HEK293T (cell line): ENCODE measurements around the gene TCFL5.

Source experiments
- BHLHE40 ChIP-seq: fragments of 450-650 bp; IDR thresholded peaks from 2 replicates; pipeline ENCODE4 v1.6.1; 2016; ENCODE audit warnings: mild to moderate bottlenecking, moderate library complexity, borderline replicate concordance
- CTBP1 ChIP-seq: fragments of 450-650 bp; IDR thresholded peaks from 2 replicates; pipeline ENCODE4 v1.6.1; 2016; ENCODE audit warnings: borderline replicate concordance
- FOXA1 ChIP-seq: fragments of 450-650 bp; IDR thresholded peaks from 2 replicates; pipeline ENCODE4 v1.6.1; 2016; ENCODE audit warnings: mild to moderate bottlenecking
- FOXK2 ChIP-seq: fragments of 450-650 bp; IDR thresholded peaks from 2 replicates; pipeline ENCODE4 v1.6.1; 2016; ENCODE audit warnings: mild to moderate bottlenecking
- FOXM1 ChIP-seq: fragments of 450-650 bp; IDR thresholded peaks from 2 replicates; pipeline ENCODE4 v1.6.1; 2017; ENCODE audit warnings: mild to moderate bottlenecking, borderline replicate concordance
- L3MBTL2 ChIP-seq: fragments of 450-650 bp; conservative IDR thresholded peaks from 2 replicates; pipeline ENCODE4 v1.6.1; 2016; ENCODE audit warnings: mild to moderate bottlenecking
- NFRKB ChIP-seq: fragments of 450-650 bp; IDR thresholded peaks from 2 replicates; pipeline ENCODE4 v1.6.1; 2016; ENCODE audit warnings: mild to moderate bottlenecking, moderate library complexity
- PKNOX1 ChIP-seq: fragments of 450-650 bp; IDR thresholded peaks from 2 replicates; pipeline ENCODE4 v1.6.1; 2016
- SP1 ChIP-seq: fragments of 450-650 bp; IDR thresholded peaks from 2 replicates; pipeline ENCODE4 v1.6.1; 2017
- SUZ12 ChIP-seq: fragments of 450-650 bp; IDR thresholded peaks from 2 replicates; pipeline ENCODE4 v1.6.1; 2016; ENCODE audit warnings: mild to moderate bottlenecking
- TARDBP ChIP-seq: fragments of 450-650 bp; IDR thresholded peaks from 2 replicates; pipeline ENCODE4 v1.6.1; 2016
- ZNF384 ChIP-seq: fragments of 450-650 bp; IDR thresholded peaks from 2 replicates; pipeline ENCODE4 v1.6.1; 2016

- TF ChIP-seq PKNOX1 (no peak), FOXK2 (no peak), CTBP1 (no peak), SP1 (no peak), L3MBTL2 (no peak), SUZ12 (no peak), NFRKB (no peak), FOXA1 (no peak), FOXM1 (no peak), TARDBP (no peak), ZNF384 (no peak), BHLHE40 (no peak)
These were observed 16.8 kb upstream of the TCFL5 start for GRCh38 chr20:62878244-62879038.
